G401 (cell line): Measurements from ENCODE around the gene CACNA2D2. TPM values are rescaled to one million over a fixed set of nuclear protein-coding genes. Genes with fewer than 3 reads are reported as not detected.

Experiments used
- DNase-seq: peaks from one replicate; pipeline ENCODE4 v3.0.0-alpha.2; 2015; ENCODE audit warnings: low spot score
- in situ Hi-C: cut with HindIII; loops from 2 replicates; pipeline ENCODE4 v1.10.0; 2016; ENCODE audit warnings: low sequenced_read_pairs, mixed read lengths
- total RNA-seq: library from RNA; depleted of rRNA; stranded (reverse); fragments of >200 nt; shearing (Covaris generic); gene quantifications from 2 replicates; pipeline ENCODE4 v1.2.3, GENCODE V29; 2014

CACNA2D2 gene
- total RNA-seq, 1 experiment from 2014 or later, result 2.0 TPM

- in situ Hi-C loops, result loop anchor here (5.0 kb wide), 1 partner anchor 83 kb away; no protein-coding TSS in a partner anchor
- no peak for DNase-seq
These were observed 177.8 kb downstream of the CACNA2D2 start for GRCh38 chr3:50325497-50326181.

GRCh38 chr3:50325113-50325480, 178.3 kb downstream of the CACNA2D2 start:
- in situ Hi-C loops, result loop anchor here (5.0 kb wide), 1 partner anchor 83 kb away; no protein-coding TSS in a partner anchor

GRCh38 chr3:50324351-50325112, 178.9 kb downstream of the CACNA2D2 start:
- in situ Hi-C loops, result loop anchor here (5.0 kb wide), 1 partner anchor 82 kb away; no protein-coding TSS in a partner anchor
- peak; percentile 74 for DNase-seq

More at GRCh38 chr3:50325113-50325480, 178.3 kb downstream of the CACNA2D2 start:
- no peak for DNase-seq

GRCh38 chr3:50323614-50324199, 179.7 kb downstream of the CACNA2D2 start:
- in situ Hi-C loops, result no loop called here

GRCh38 chr3:50323092-50323600, 180.3 kb downstream of the CACNA2D2 start:
- DNase-seq, result no peak
- in situ Hi-C loops, result no loop called here

More at GRCh38 chr3:50323614-50324199, 179.7 kb downstream of the CACNA2D2 start:
- DNase-seq, result no peak

GRCh38 chr3:50322386-50323091, 180.9 kb downstream of the CACNA2D2 start, which contains the start of gene HYAL2:
Gene HYAL2 (minus strand): TSS chr3:50322745. CDS start chr3:50320489, 2,256 bp downstream.
- no peak for DNase-seq
- in situ Hi-C loops, result no loop called here

- DNase-seq, result no peak
- in situ Hi-C loops, result no loop called here
These were observed 181.4 kb downstream of the CACNA2D2 start for GRCh38 chr3:50322115-50322385.

GRCh38 chr3:50321336-50322114, 181.9 kb downstream of the CACNA2D2 start:
- in situ Hi-C loops, result no loop called here
- peak; percentile 89 for DNase-seq

GRCh38 chr3:50320853-50321335, 182.5 kb downstream of the CACNA2D2 start:
- in situ Hi-C loops, result no loop called here
- DNase-seq, result peak; percentile 79

- peak; percentile 54 for DNase-seq
- in situ Hi-C loops, result no loop called here
These were observed 183.4 kb downstream of the CACNA2D2 start for GRCh38 chr3:50319894-50320625.

GRCh38 chr3:50319181-50319893, 184.1 kb downstream of the CACNA2D2 start:
- no peak for DNase-seq
- in situ Hi-C loops, result no loop called here

- DNase-seq, result no peak
- in situ Hi-C loops, result no loop called here
These were observed 184.8 kb downstream of the CACNA2D2 start for GRCh38 chr3:50318615-50319014.

- DNase-seq, result no peak
- in situ Hi-C loops, result no loop called here
These were observed 185.3 kb downstream of the CACNA2D2 start for GRCh38 chr3:50318163-50318562.

GRCh38 chr3:50317300-50317699, 186.1 kb downstream of the CACNA2D2 start:
- in situ Hi-C loops, result no loop called here
- no peak for DNase-seq

GRCh38 chr3:50316657-50317242, 186.7 kb downstream of the CACNA2D2 start:
- in situ Hi-C loops, result no loop called here
- DNase-seq, result no peak

GRCh38 chr3:50314816-50315215, 188.6 kb downstream of the CACNA2D2 start:
- DNase-seq, result no peak
- in situ Hi-C loops, result no loop called here

GRCh38 chr3:50314342-50314741, 189.1 kb downstream of the CACNA2D2 start:
- DNase-seq, result no peak
- in situ Hi-C loops, result no loop called here
